ENCODE data around the gene NRDE2.
A peak's percentile ranks its signal among the peaks of the same experiment; 100 is the strongest.
"Not testable (repeated sequence)": the region's sequence is repeated elsewhere in the genome, so short reads cannot be mapped to it uniquely, and the experiment has no call there.

NRDE2 gene

DNA sequence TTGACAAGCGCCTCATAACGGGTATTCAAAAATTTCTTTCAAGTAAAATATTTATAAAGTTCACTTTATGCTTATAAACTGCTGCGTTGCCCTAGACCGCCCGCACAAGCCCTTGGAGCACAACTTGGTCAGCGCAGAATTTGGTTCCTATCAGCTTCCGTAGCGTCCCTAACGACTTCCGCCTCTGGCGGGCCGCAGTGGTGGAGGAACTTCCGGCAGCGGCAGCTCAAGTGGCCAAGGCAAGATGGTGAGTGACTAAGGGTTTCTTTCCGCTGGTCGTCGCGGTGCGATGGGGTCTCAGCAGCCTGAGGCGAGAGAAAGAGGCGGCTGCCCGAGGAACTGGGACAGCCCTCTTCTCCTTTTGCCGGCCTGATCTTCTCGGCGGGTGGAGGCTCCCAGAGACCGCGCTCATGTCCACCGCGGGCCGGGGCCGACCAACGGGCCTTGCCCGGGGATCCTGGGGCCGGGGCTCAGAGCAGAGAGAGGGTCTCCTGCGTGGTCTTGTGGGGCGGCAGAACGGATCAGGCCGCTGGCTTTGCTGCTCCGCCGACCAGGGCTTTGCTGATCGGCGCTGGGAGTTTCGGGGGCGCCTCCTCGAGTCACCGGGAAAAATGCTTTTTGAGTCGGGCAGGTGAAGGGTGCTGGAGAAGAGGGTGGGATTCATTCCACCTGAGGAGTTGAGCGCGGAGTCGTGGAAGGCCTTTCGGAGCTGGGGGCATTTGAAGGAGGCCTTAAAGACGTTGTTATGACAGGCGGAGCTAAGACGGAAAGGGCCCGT, 75.2 kb downstream of the NRDE2 start, which contains the start of gene PSMC1:
PSMC1 (plus strand) TSS at position 200 of the 778 bp plus-strand sequence; CDS start at position 245, 45 bp downstream.
- TF ChIP-seq, protein P1, sequence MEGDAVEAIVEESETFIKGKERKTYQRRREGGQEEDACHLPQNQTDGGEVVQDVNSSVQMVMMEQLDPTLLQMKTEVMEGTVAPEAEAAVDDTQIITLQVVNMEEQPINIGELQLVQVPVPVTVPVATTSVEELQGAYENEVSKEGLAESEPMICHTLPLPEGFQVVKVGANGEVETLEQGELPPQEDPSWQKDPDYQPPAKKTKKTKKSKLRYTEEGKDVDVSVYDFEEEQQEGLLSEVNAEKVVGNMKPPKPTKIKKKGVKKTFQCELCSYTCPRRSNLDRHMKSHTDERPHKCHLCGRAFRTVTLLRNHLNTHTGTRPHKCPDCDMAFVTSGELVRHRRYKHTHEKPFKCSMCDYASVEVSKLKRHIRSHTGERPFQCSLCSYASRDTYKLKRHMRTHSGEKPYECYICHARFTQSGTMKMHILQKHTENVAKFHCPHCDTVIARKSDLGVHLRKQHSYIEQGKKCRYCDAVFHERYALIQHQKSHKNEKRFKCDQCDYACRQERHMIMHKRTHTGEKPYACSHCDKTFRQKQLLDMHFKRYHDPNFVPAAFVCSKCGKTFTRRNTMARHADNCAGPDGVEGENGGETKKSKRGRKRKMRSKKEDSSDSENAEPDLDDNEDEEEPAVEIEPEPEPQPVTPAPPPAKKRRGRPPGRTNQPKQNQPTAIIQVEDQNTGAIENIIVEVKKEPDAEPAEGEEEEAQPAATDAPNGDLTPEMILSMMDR (IDR thresholded peaks at IDR 0.05; ENCODE audit: poor library complexity, severe bottlenecking): no peak
- no peaks in the 10 kb centered on the region for H3K9me3 ChIP-seq (ENCODE audit: severe bottlenecking)
- H3K4me3 ChIP-seq (ENCODE audit: severe bottlenecking): peak within 1 kb of the TSS; percentile 67
- peaks cover 8% of the 10 kb centered on the region for H3K4me1 ChIP-seq (ENCODE audit: insufficient read depth, poor library complexity, severe bottlenecking)
- H3K36me3 ChIP-seq (ENCODE audit: low read depth): peaks cover 39% of the 10 kb centered on the region
- H3K27ac ChIP-seq (ENCODE audit: poor library complexity, severe bottlenecking): peak within 1 kb of the TSS; percentile 45
- no peaks in the 10 kb centered on the region for H3K27me3 ChIP-seq (ENCODE audit: insufficient read depth, poor library complexity, severe bottlenecking)
- ATAC-seq (ENCODE audit: low read depth): peak; percentile 93
- DNase-seq (ENCODE audit: low spot score): peak; percentile 92

DNA sequence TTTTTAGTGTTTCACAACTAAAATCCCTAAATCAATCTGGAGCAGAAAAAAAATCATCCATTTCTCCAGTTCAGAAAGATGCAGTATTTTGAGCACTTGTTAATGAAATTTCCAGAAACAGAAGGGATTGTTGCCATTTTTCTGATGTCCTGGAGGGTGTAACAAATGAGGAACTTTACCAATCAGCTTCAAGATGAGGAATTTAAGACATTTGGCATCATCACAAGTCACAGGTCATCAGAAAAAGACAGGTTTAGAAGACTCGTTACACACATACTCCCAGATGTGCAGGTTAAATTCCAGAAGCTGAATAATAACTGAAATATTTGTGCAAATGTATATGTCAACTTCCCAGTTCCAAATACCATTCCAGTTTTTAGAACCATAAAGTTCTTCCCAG, 75.9 kb downstream of the NRDE2 start:
- H3K36me3 ChIP-seq (ENCODE audit: low read depth): peaks cover 32% of the 10 kb centered on the region
- no peaks in the 10 kb centered on the region for H3K27me3 ChIP-seq (ENCODE audit: insufficient read depth, poor library complexity, severe bottlenecking)
- no peak for ATAC-seq (ENCODE audit: low read depth)
- H3K27ac ChIP-seq (ENCODE audit: poor library complexity, severe bottlenecking): peak overlapping the region; percentile 45
- no peak for DNase-seq (ENCODE audit: low spot score)
- H3K4me3 ChIP-seq (ENCODE audit: severe bottlenecking): peak overlapping the region; percentile 67
- no peaks in the 10 kb centered on the region for H3K9me3 ChIP-seq (ENCODE audit: severe bottlenecking)
- TF ChIP-seq, protein P1 (IDR thresholded peaks at IDR 0.05; ENCODE audit: poor library complexity, severe bottlenecking): no peak
- H3K4me1 ChIP-seq (ENCODE audit: insufficient read depth, poor library complexity, severe bottlenecking): peaks cover 8% of the 10 kb centered on the region

DNA sequence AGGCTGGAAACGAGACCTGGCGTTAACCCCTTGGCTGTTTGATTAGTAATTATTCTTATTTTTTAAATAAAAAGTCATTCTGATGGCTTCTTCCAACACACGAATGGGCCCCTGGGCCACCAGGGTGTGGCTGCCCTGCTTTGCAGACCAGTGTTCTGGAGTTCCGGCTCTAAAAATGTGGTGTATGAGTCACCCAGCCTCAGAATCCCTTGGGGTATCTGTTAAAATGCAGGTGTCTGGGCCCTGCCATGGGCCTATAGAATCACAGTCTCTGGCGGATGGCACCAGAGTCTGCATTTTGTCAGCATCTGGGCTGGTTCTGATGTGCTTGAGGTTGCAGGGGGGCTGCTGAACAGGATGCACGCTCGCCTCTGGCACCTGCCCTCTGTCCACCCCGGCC, 77.9 kb downstream of the NRDE2 start:
- TF ChIP-seq, protein P1 (IDR thresholded peaks at IDR 0.05; ENCODE audit: poor library complexity, severe bottlenecking): no peak
- Histone ChIP-seq H3K36me3 (ENCODE audit: low read depth) (peaks cover 12% of the 10 kb centered on the region), H3K4me1 (ENCODE audit: insufficient read depth, poor library complexity, severe bottlenecking) (peaks cover 8% of the 10 kb centered on the region), H3K27me3 (ENCODE audit: insufficient read depth, poor library complexity, severe bottlenecking) (no peaks in the 10 kb centered on the region), H3K9me3 (ENCODE audit: severe bottlenecking) (no peaks in the 10 kb centered on the region), H3K27ac (ENCODE audit: poor library complexity, severe bottlenecking) (no peak overlapping the region), H3K4me3 (ENCODE audit: severe bottlenecking) (no peak overlapping the region)
- DNase-seq (ENCODE audit: low spot score): no peak
- ATAC-seq (ENCODE audit: low read depth): no peak

DNA sequence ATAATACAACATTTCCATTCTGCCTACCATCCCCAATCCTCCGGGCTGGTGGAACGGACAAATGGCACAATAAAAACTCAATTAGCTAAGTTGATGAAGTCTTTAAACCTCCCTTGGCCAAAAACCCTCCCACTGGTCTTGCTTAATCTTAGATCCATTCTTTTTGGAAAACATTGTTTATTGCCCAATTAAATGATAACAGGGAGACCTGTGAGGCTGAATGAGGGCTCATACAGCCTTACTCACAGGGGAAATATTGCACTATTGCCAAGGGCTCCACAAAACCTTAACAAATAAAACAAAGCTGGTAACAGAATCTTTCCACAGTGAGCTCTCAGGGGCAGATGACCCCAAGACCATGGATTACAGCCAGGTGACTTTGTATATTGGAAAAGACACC, 83.1 kb downstream of the NRDE2 start:
- H3K4me3 ChIP-seq (ENCODE audit: severe bottlenecking): no peak overlapping the region

DNA sequence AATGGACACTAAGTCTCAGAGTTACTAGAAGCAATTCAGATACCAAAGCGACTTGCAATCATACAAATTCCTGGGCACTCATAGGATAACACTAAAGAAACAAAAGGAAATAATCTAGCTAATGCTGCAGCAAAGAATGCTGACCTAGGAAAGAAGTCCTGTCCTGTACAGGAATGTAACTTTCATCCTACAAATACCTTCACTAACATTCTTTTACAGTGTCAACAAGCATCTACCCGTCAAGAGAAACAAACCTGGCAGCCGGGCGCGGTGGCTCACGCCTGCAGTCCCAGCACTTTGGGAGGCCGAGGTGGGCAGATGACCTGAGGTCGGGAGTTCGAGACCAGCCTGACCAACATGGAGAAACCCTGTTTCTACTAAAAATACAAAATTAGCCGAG, 84.3 kb downstream of the NRDE2 start:
- ATAC-seq (ENCODE audit: low read depth): peak; percentile 17; the same call in 1 of the 3 replicates
- H3K4me1 ChIP-seq (ENCODE audit: insufficient read depth, poor library complexity, severe bottlenecking); H3K27me3 ChIP-seq (ENCODE audit: insufficient read depth, poor library complexity, severe bottlenecking); H3K36me3 ChIP-seq (ENCODE audit: low read depth); DNase-seq (ENCODE audit: low spot score); H3K9me3 ChIP-seq (ENCODE audit: severe bottlenecking); H3K27ac ChIP-seq (ENCODE audit: poor library complexity, severe bottlenecking); H3K4me3 ChIP-seq (ENCODE audit: severe bottlenecking): not testable (repeated sequence)

More for the DNA sequence above, 83.1 kb downstream of the NRDE2 start:
- H3K27me3 ChIP-seq (ENCODE audit: insufficient read depth, poor library complexity, severe bottlenecking): no peaks in the 10 kb centered on the region
- DNase-seq (ENCODE audit: low spot score) (no peak), ATAC-seq (ENCODE audit: low read depth) (no peak)
- no peak overlapping the region for H3K27ac ChIP-seq (ENCODE audit: poor library complexity, severe bottlenecking)
- H3K36me3 ChIP-seq (ENCODE audit: low read depth): no peaks in the 10 kb centered on the region
- no peaks in the 10 kb centered on the region for H3K4me1 ChIP-seq (ENCODE audit: insufficient read depth, poor library complexity, severe bottlenecking)
- TF ChIP-seq, protein P1 (IDR thresholded peaks at IDR 0.05; ENCODE audit: poor library complexity, severe bottlenecking): no peak
- H3K9me3 ChIP-seq (ENCODE audit: severe bottlenecking): no peaks in the 10 kb centered on the region
